ENCODE data around the gene BTBD10. TPM values are rescaled to one million over a fixed set of nuclear protein-coding genes. Genes with fewer than 3 reads are reported as not detected.

BTBD10 gene
- total RNA-seq, result 39.5 TPM
- 10 to 100 TPM; 21.4 to 28.2 (median 22.7) TPM for polyA plus RNA-seq (ENCODE audit: insufficient read depth in 1 of 8, insufficient read length in 8 of 8, low replicate concordance in 1 of 8)
- long read RNA-seq, donor 1, partial matches to known transcripts, result 0 of 3 reads
- long read RNA-seq, donor 1, other reads (novel, unspliced or antisense), result 0 of 3 reads
- long read RNA-seq, donor 2, partial matches to known transcripts, result 0 of 1 reads
- long read RNA-seq, donor 2, other reads (novel, unspliced or antisense), result 0 of 1 reads
- long read RNA-seq, donor 3, transcript BTBD10-208 (8 exons, 1,662 nt), result major isoform, 6 of 7 reads
- long read RNA-seq, donor 3, partial matches to known transcripts, result 0 of 7 reads
- long read RNA-seq, donor 3, other reads (novel, unspliced or antisense), result 0 of 7 reads
- long read RNA-seq, donor 4, partial matches to known transcripts, result 0 of 3 reads
- long read RNA-seq, donor 4, other reads (novel, unspliced or antisense), result 0 of 3 reads
- long read RNA-seq, donor 5, transcript BTBD10-201 (9 exons, 2,504 nt), result major isoform, 5 of 11 reads
- long read RNA-seq, donor 5, transcript BTBD10-208 (8 exons, 1,662 nt), result major isoform, 5 of 11 reads
- long read RNA-seq, donor 5, partial matches to known transcripts, result 0 of 11 reads
- long read RNA-seq, donor 5, other reads (novel, unspliced or antisense), result 0 of 11 reads
- long read RNA-seq, donor 6, transcript BTBD10-208 (8 exons, 1,662 nt), result major isoform, 5 of 8 reads
- long read RNA-seq, donor 6, partial matches to known transcripts, result 0 of 8 reads
- long read RNA-seq, donor 6, other reads (novel, unspliced or antisense), result 0 of 8 reads
- long read RNA-seq, donor 7, transcript BTBD10-208 (8 exons, 1,662 nt), result major isoform, 6 of 8 reads
- long read RNA-seq, donor 7, partial matches to known transcripts, result 0 of 8 reads
- long read RNA-seq, donor 7, other reads (novel, unspliced or antisense), result 0 of 8 reads
- long read RNA-seq, donor 8, partial matches to known transcripts, result 0 of 4 reads
- long read RNA-seq, donor 8, other reads (novel, unspliced or antisense), result 0 of 4 reads
- long read RNA-seq, donor 9, partial matches to known transcripts, result 0 of 1 reads
- long read RNA-seq, donor 9, other reads (novel, unspliced or antisense), result 0 of 1 reads
- long read RNA-seq, donor 10, partial matches to known transcripts, result 0 of 7 reads
- long read RNA-seq, donor 10, other reads (novel, unspliced or antisense), result 0 of 7 reads
- long read RNA-seq, donor 11, transcript BTBD10-201 (9 exons, 2,504 nt), result major isoform, 6 of 8 reads
- long read RNA-seq, donor 11, partial matches to known transcripts, result 0 of 8 reads
- long read RNA-seq, donor 11, other reads (novel, unspliced or antisense), result 0 of 8 reads

DNA sequence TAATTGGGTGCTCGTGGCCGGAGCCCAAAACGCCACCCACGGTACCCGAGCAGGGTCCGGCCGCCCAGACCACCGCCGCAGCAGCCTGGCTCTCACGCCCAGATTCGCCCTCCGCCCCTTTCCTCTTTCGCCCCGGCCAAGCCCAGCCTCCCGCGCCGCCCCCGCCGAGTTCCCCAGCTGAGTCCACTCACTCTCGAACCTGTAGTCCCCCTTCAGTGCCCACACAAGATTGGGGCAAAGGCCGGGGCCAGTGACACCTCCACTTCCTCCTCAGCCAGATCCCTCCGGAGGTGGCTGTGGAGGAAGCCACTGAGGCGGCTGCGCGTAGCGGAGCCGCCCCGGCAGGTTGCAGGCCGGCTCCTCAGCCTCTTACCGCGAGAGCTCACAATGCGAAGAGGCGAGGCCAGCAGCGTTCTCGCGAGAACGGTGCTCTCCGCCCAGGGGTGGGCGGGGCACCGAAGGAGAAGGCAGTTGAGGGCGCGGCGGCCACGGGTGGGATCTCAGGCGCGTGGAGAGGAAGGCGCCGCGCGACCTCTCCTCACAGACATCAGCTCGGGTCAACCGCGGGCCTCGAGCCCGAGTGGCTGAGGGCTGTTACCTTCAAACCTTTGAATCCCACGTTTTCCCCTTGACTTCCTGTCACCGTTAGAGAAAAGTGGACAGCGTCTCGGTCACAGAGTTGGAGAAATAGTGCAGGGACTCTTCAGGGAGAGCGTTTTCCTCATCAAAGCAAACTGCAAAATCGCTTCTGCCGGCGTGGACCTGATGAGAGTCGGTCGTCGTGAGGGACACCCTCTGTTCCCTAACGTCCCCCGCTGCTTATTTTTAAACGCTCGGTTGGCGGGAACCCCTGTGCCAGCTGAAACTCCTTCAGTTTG is at the start of gene BTBD10:
Gene BTBD10, minus strand, starts transcription at position 322 of the 878 bp plus-strand sequence. CDS start 18,098 bp downstream, outside the sequence.
- H3K4me1 ChIP-seq (ENCODE audit: control insufficient read depth, insufficient read depth, low read length), result peaks cover 10% of the 10 kb centered on the region
- peak; percentile 99 for DNase-seq
- WGBS (ENCODE audit: insufficient coverage), result under 1% methylated on average over 63 of the region's 71 CpGs
- peak within 1 kb of the TSS; percentile 91 for H3K4me3 ChIP-seq (ENCODE audit: low read length)
- H3K36me3 ChIP-seq (ENCODE audit: control insufficient read depth, insufficient read depth, low read length), result no peaks in the 10 kb centered on the region
- H3K27me3 ChIP-seq (ENCODE audit: control insufficient read depth, insufficient read depth, low read length), result peaks cover 5% of the 10 kb centered on the region
- peak within 1 kb of the TSS; percentile 91 for H3K27ac ChIP-seq (ENCODE audit: low read length)
- H3K9me3 ChIP-seq (replicated peaks; ENCODE audit: control insufficient read depth, low read depth, low read length), result no peaks in the 10 kb centered on the region

DNA sequence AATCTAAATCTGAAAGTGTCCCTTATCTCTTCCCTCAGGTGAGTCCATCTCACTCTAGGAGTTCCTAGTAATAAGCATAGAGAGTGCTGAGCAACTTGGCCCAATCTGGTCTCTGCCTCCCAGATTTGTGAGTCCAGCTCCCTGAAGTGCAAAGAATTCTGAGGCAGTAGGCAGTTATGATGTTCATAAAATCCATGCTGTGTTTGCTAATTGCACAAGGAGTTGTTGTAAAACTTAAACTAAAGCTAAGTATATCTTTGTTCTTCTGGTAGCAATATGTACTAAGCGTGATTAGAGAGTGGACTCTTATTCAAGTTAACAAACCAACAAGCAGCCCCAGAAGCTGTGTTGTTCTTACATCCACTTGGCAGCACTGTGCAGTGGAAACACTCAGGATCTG is 40.4 kb upstream of the BTBD10 start:
- no peaks in the 10 kb centered on the region for H3K4me1 ChIP-seq (ENCODE audit: control insufficient read depth, insufficient read depth, low read length)
- no CpG with 5 or more reads among the region's 1 CpG for WGBS (ENCODE audit: insufficient coverage)
- H3K36me3 ChIP-seq (ENCODE audit: control insufficient read depth, insufficient read depth, low read length), result no peaks in the 10 kb centered on the region
- no peak overlapping the region for H3K4me3 ChIP-seq (ENCODE audit: low read length)
- DNase-seq, result no peak
- no peak overlapping the region for H3K27ac ChIP-seq (ENCODE audit: low read length)
- no peaks in the 10 kb centered on the region for H3K27me3 ChIP-seq (ENCODE audit: control insufficient read depth, insufficient read depth, low read length)
- H3K9me3 ChIP-seq (replicated peaks; ENCODE audit: control insufficient read depth, low read depth, low read length), result no peaks in the 10 kb centered on the region

DNA sequence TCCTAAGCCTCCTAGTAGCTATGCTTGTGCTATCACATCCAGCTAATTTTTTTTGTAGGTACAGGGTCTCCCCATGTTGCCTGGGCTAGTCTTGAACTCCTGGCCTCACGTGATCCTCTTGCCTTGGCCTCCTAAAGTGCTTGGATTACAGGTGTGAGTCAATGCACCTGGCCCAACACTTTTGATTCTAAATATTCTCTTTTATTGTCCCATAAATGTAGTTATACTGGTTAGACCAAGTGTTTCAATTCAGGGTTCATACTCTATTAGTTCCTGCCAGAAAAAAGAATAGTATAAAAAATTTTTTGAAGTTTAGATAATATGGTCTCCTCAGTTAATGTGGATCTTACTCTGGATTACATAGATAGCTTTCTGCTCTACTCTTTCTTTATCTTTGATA is 39.5 kb upstream of the BTBD10 start:
- Histone ChIP-seq H3K36me3 (ENCODE audit: control insufficient read depth, insufficient read depth, low read length) (no peaks in the 10 kb centered on the region), H3K4me3 (ENCODE audit: low read length) (no peak overlapping the region), H3K27me3 (ENCODE audit: control insufficient read depth, insufficient read depth, low read length) (peaks cover 2% of the 10 kb centered on the region), H3K4me1 (ENCODE audit: control insufficient read depth, insufficient read depth, low read length) (no peaks in the 10 kb centered on the region), H3K9me3 (replicated peaks; ENCODE audit: control insufficient read depth, low read depth, low read length) (no peaks in the 10 kb centered on the region), H3K27ac (ENCODE audit: low read length) (no peak overlapping the region)
- WGBS (ENCODE audit: insufficient coverage), result no CpG with 5 or more reads among the region's 1 CpG
- DNase-seq, result no peak

- Histone ChIP-seq H3K27me3 (ENCODE audit: control insufficient read depth, insufficient read depth, low read length) (peaks cover 2% of the 10 kb centered on the region), H3K4me1 (ENCODE audit: control insufficient read depth, insufficient read depth, low read length) (no peaks in the 10 kb centered on the region), H3K27ac (ENCODE audit: low read length) (no peak within 1 kb of the TSS), H3K36me3 (ENCODE audit: control insufficient read depth, insufficient read depth, low read length) (no peaks in the 10 kb centered on the region), H3K9me3 (replicated peaks; ENCODE audit: control insufficient read depth, low read depth, low read length) (no peaks in the 10 kb centered on the region), H3K4me3 (ENCODE audit: low read length) (no peak within 1 kb of the TSS)
- DNase-seq, result no peak
- WGBS (ENCODE audit: insufficient coverage), result no CpG with 5 or more reads among the region's 3 CpGs
Observed at GRCh38 chr11:13495929-13496328, 32.9 kb upstream of the BTBD10 start, which contains the start of gene PTH. TSS of gene PTH (minus strand) at chr11:13495997. CDS start at chr11:13492855, 3,142 bp downstream.

GRCh38 chr11:13494051-13494450 is 31.0 kb upstream of the BTBD10 start:
- H3K27ac ChIP-seq (ENCODE audit: low read length), result no peak overlapping the region
- 55% methylated on average over 2 of the region's 3 CpGs for WGBS (ENCODE audit: insufficient coverage)
- no peaks in the 10 kb centered on the region for H3K36me3 ChIP-seq (ENCODE audit: control insufficient read depth, insufficient read depth, low read length)
- no peak for DNase-seq
- H3K27me3 ChIP-seq (ENCODE audit: control insufficient read depth, insufficient read depth, low read length), result peaks cover 2% of the 10 kb centered on the region
- H3K4me3 ChIP-seq (ENCODE audit: low read length), result no peak overlapping the region
- H3K9me3 ChIP-seq (replicated peaks; ENCODE audit: control insufficient read depth, low read depth, low read length), result no peaks in the 10 kb centered on the region
- H3K4me1 ChIP-seq (ENCODE audit: control insufficient read depth, insufficient read depth, low read length), result no peaks in the 10 kb centered on the region

DNA sequence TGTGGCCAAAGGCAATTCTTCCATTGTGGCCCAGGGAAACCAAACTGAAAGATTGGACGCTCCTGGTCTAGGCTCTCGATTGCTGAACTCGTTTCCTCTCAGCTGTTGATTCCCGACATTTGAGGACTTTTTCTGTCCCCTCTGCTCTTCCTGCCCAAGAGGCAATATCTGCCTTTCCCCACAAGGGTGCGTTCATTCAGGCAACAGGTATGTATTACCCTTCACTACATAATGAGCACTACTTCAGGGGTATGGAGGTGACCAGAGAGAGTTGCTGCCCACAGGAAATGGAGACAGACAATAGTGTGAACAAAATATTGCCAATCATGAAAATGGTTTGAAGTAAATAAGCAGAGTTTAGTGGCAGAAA is 24.6 kb upstream of the BTBD10 start:
- whole genome bisulfite sequencing (ENCODE audit: insufficient coverage), result 82% methylated on average over 4 of the region's 5 CpGs
- H3K27ac ChIP-seq (ENCODE audit: low read length), result no peak overlapping the region

GRCh38 chr11:13486926-13487660 is 24.1 kb upstream of the BTBD10 start:
- Histone ChIP-seq H3K27me3 (ENCODE audit: control insufficient read depth, insufficient read depth, low read length) (peaks cover 2% of the 10 kb centered on the region), H3K9me3 (replicated peaks; ENCODE audit: control insufficient read depth, low read depth, low read length) (no peaks in the 10 kb centered on the region), H3K4me3 (ENCODE audit: low read length) (no peak overlapping the region), H3K36me3 (ENCODE audit: control insufficient read depth, insufficient read depth, low read length) (no peaks in the 10 kb centered on the region), H3K27ac (ENCODE audit: low read length) (no peak overlapping the region), H3K4me1 (ENCODE audit: control insufficient read depth, insufficient read depth, low read length) (no peaks in the 10 kb centered on the region)
- DNase-seq, result peak; percentile 17
- WGBS (ENCODE audit: insufficient coverage), result 60% methylated on average over 16 of the region's 26 CpGs

More for the DNA sequence above, 24.6 kb upstream of the BTBD10 start:
- DNase-seq, result peak; percentile 6
- Histone ChIP-seq H3K4me3 (ENCODE audit: low read length) (no peak overlapping the region), H3K4me1 (ENCODE audit: control insufficient read depth, insufficient read depth, low read length) (no peaks in the 10 kb centered on the region), H3K36me3 (ENCODE audit: control insufficient read depth, insufficient read depth, low read length) (no peaks in the 10 kb centered on the region), H3K27me3 (ENCODE audit: control insufficient read depth, insufficient read depth, low read length) (peaks cover 2% of the 10 kb centered on the region), H3K9me3 (replicated peaks; ENCODE audit: control insufficient read depth, low read depth, low read length) (no peaks in the 10 kb centered on the region)

DNA sequence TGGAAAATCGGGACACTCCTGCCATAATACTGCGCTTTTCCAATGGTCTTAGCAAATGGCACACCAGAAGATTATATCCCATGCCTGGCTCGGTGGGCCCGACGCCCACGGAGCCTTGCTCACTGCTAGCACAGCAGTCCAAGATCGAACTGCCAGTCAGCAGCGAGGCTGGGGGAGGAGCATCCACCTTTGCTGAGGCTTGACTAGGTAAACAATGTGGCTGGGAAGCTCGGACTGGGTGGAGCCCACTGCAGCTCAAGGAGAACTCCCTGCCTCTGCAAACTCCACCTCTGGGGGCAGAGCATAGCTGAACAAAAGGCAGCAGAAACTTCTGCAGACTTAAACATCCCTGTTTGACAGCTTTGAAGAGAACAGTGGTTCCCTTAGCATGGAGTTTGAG is 17.2 kb upstream of the BTBD10 start:
- Histone ChIP-seq H3K27ac (ENCODE audit: low read length) (no peak overlapping the region), H3K27me3 (ENCODE audit: control insufficient read depth, insufficient read depth, low read length) (no peaks in the 10 kb centered on the region), H3K36me3 (ENCODE audit: control insufficient read depth, insufficient read depth, low read length) (no peaks in the 10 kb centered on the region), H3K4me3 (ENCODE audit: low read length) (no peak overlapping the region), H3K9me3 (replicated peaks; ENCODE audit: control insufficient read depth, low read depth, low read length) (no peaks in the 10 kb centered on the region), H3K4me1 (ENCODE audit: control insufficient read depth, insufficient read depth, low read length) (no peaks in the 10 kb centered on the region)
- no peak for DNase-seq
- 90% methylated on average over 9 of the region's 9 CpGs for WGBS (ENCODE audit: insufficient coverage)

Measured in muscle of leg (tissue), 16 donors.